Right cardiac atrium (tissue), 5 donors: ENCODE results near the gene KCNQ4. TPM values are rescaled to one million over a fixed set of nuclear protein-coding genes. Genes with fewer than 3 reads are reported as not detected.

Experiments used
- ATAC-seq, 2 donors: fragments of 200-7000 bp; cut with Tn5 transposase; one replicate each; pipeline versions ENCODE4 v1.8.0 to v1.9.1; 2020; ENCODE audit warnings: moderate library complexity in 2 of 2, mild to moderate bottlenecking in 1 of 2
- DNase-seq, 3 donors: peaks; one replicate each; pipeline ENCODE4 v3.0.0-alpha.2; 2020
- H3K27ac ChIP-seq: one replicate; pipeline ENCODE4 v1.5.1; 2013; ENCODE audit warnings: mild to moderate bottlenecking, low read length, control low read depth, moderate library complexity
- H3K27me3 ChIP-seq: one replicate; pipeline ENCODE4 v1.6.1; 2013; ENCODE audit not compliant: control insufficient read depth, insufficient read depth
- H3K4me1 ChIP-seq: one replicate; pipeline ENCODE4 v1.6.1; 2013; ENCODE audit warnings: low read length; ENCODE audit not compliant: control insufficient read depth, insufficient read depth
- H3K4me3 ChIP-seq: one replicate; pipeline ENCODE4 v1.5.1; 2013; ENCODE audit warnings: low read length, control low read depth
- H3K9me3 ChIP-seq: one replicate; pipeline ENCODE4 v1.6.1; 2013; ENCODE audit warnings: low read length; ENCODE audit not compliant: control insufficient read depth
- WGBS: extraction: QIAGEN DNeasy Blood & Tissue Kit; methylation state at CpG from one replicate; pipeline ENCODE4 v1.1.7; 2013; 5-methylcytosine and 5-hydroxymethylcytosine counted together
- intact Hi-C, 4 donors: fragments of 100-400 bp; cut with DNase I; formaldehyde crosslinking; loops; one replicate each; pipeline versions ENCODE4 v1.11.0 to v1.14.0; 2022 to 2023
- microRNA-seq, 2 donors: library from miRNA; unstranded; fragments of <30 nt; microRNA quantifications; one replicate each; pipeline ENCODE4 v1.2.0, GENCODE V29; 2020 to 2021
- polyA plus RNA-seq: library from polyadenylated mRNA; stranded (reverse); fragments of 200-250 nt; gene quantifications from one replicate; pipeline ENCODE4 v1.2.3, GENCODE V29; 2013
- total RNA-seq, 4 donors: library from RNA; stranded (reverse); fragmentation: NEBNext Ultra II Directional; extraction: Animal tissue kit (Norgen Biotek cat#: 25700); gene quantifications; one replicate each; pipeline ENCODE4 v1.2.1, GENCODE V29; 2021
- donor health status: healthy with polysubstance abuse.
- donor health status: DM: no; HTN: yes; CAD: no.
- donor health status: DM: no; HTN: no; CAD: no.
- donor health status: DM: no; HTN: yes; CAD: no; lungs with severe emphysema.
- donor health status: DM: yes; HTN: yes; CAD: no.

KCNQ4 gene
- total and polyA plus RNA-seq, 5 donors = 0.71 to 1.8 (median 0.96) TPM

GRCh38 chr1:40877698-40878097 is 94.1 kb downstream of the KCNQ4 start:
- H3K27me3 ChIP-seq = no peaks in the 10 kb centered on the region
- H3K27ac ChIP-seq = no peak overlapping the region
- H3K4me3 ChIP-seq = no peak overlapping the region
- no peaks in the 10 kb centered on the region for H3K4me1 ChIP-seq
- ATAC-seq = peak; percentile 46 to 63
- peak; percentile 64 to 83 (median 80) for DNase-seq
- intact Hi-C loops = no loop called here
- WGBS = 33% methylated on average over 4 of the region's 4 CpGs
- H3K9me3 ChIP-seq = no peaks in the 10 kb centered on the region

- Histone ChIP-seq H3K4me3 (no peak overlapping the region), H3K27ac (no peak overlapping the region), H3K9me3 (no peaks in the 10 kb centered on the region), H3K27me3 (no peaks in the 10 kb centered on the region), H3K4me1 (no peaks in the 10 kb centered on the region)
- ATAC-seq = no peak
- DNase-seq = no peak
- 98% methylated on average over 2 of the region's 2 CpGs for WGBS
- intact Hi-C loops = no loop called here
These were observed 95.3 kb downstream of the KCNQ4 start for GRCh38 chr1:40878906-40879305.

- Histone ChIP-seq H3K27ac (no peak overlapping the region), H3K9me3 (no peaks in the 10 kb centered on the region), H3K4me1 (no peaks in the 10 kb centered on the region), H3K27me3 (no peaks in the 10 kb centered on the region), H3K4me3 (no peak overlapping the region)
- intact Hi-C loops = no loop called here
- DNase-seq (no peak), ATAC-seq (no peak)
- 81% methylated on average over 11 of the region's 11 CpGs for WGBS
These were observed 96.0 kb downstream of the KCNQ4 start for GRCh38 chr1:40879482-40880175.

GRCh38 chr1:40880813-40881549 is 97.4 kb downstream of the KCNQ4 start:
- intact Hi-C loops = no loop called here
- DNase-seq (peak in 1 of 3 donors; percentile 27), ATAC-seq (peak in 1 of 2 donors; percentile 22)

GRCh38 chr1:40884055-40884795 is 100.6 kb downstream of the KCNQ4 start:
- no peaks in the 10 kb centered on the region for H3K9me3 ChIP-seq
- ATAC-seq (peak; percentile 7 to 12), DNase-seq (peak in 1 of 3 donors; percentile 50)
- intact Hi-C loops = no loop called here
- H3K4me1 ChIP-seq = no peaks in the 10 kb centered on the region
- H3K27me3 ChIP-seq = no peaks in the 10 kb centered on the region
- H3K27ac ChIP-seq = no peak overlapping the region
- peak overlapping the region; percentile 16 for H3K4me3 ChIP-seq
- WGBS = 22% methylated on average over 73 of the region's 73 CpGs

More at GRCh38 chr1:40880813-40881549, 97.4 kb downstream of the KCNQ4 start:
- Histone ChIP-seq H3K9me3 (no peaks in the 10 kb centered on the region), H3K27me3 (no peaks in the 10 kb centered on the region), H3K27ac (no peak overlapping the region), H3K4me1 (no peaks in the 10 kb centered on the region), H3K4me3 (no peak overlapping the region)
- WGBS = 83% methylated on average over 6 of the region's 6 CpGs

GRCh38 chr1:40886318-40887011 is 102.9 kb downstream of the KCNQ4 start:
- 85% methylated on average over 7 of the region's 7 CpGs for WGBS
- ATAC-seq = no peak
- no peak overlapping the region for H3K27ac ChIP-seq
- no peaks in the 10 kb centered on the region for H3K4me1 ChIP-seq
- H3K27me3 ChIP-seq = no peaks in the 10 kb centered on the region
- intact Hi-C loops = no loop called here
- DNase-seq = no peak
- no peak overlapping the region for H3K4me3 ChIP-seq
- H3K9me3 ChIP-seq = no peaks in the 10 kb centered on the region

- Histone ChIP-seq H3K27ac (no peak overlapping the region), H3K27me3 (no peaks in the 10 kb centered on the region), H3K9me3 (no peaks in the 10 kb centered on the region), H3K4me1 (no peaks in the 10 kb centered on the region), H3K4me3 (no peak overlapping the region)
- 88% methylated on average over 1 of the region's 1 CpG for WGBS
- DNase-seq (no peak), ATAC-seq (no peak)
- intact Hi-C loops = no loop called here
These were observed 103.4 kb downstream of the KCNQ4 start for GRCh38 chr1:40887012-40887378.

- DNase-seq = no peak
- intact Hi-C loops = no loop called here
- Histone ChIP-seq H3K27me3 (no peaks in the 10 kb centered on the region), H3K4me1 (no peaks in the 10 kb centered on the region), H3K27ac (no peak overlapping the region), H3K4me3 (no peak overlapping the region), H3K9me3 (no peaks in the 10 kb centered on the region)
- ATAC-seq = no peak
- WGBS = 93% methylated on average over 6 of the region's 6 CpGs
These were observed 104.1 kb downstream of the KCNQ4 start for GRCh38 chr1:40887652-40888051.

Small RNAs within 50 kb of the gene (microRNA-seq; reads per million reads assigned to microRNA genes)
- gene MIR30C1 (162 to 236 reads per million in 2 donors), gene MIR30E (14,416 to 17,416 reads per million in 2 donors)

Other genes with a start within 250 kb of the KCNQ4 start
- gene RIMS3, start 118.1 kb upstream of the KCNQ4 start, total RNA-seq = 1 to 10 TPM; 4.3 to 4.8 (median 4.5) TPM
- gene RIMS3, start 118.1 kb upstream of the KCNQ4 start, polyA plus RNA-seq = 1.5 TPM
- 10 to 100 TPM; 70.6 to 82.6 (median 78.9) TPM for gene NFYC, start 92.1 kb upstream of the KCNQ4 start, total RNA-seq
- 63.6 TPM for gene NFYC, start 92.1 kb upstream of the KCNQ4 start, polyA plus RNA-seq
- gene CITED4, start 78.6 kb downstream of the KCNQ4 start, total RNA-seq = 10 to 100 TPM; 19.9 to 44.5 (median 38.2) TPM
- gene CITED4, start 78.6 kb downstream of the KCNQ4 start, polyA plus RNA-seq = 13.7 TPM
- gene CTPS1, start 195.9 kb downstream of the KCNQ4 start, total RNA-seq = 10 to 100 TPM; 11.5 to 15.6 (median 14.0) TPM
- 7.3 TPM for gene CTPS1, start 195.9 kb downstream of the KCNQ4 start, polyA plus RNA-seq
- gene SLFNL1, start 237.9 kb downstream of the KCNQ4 start, total RNA-seq = under 1 TPM; 0.28 to 0.53 (median 0.30) TPM
- 0.16 TPM for gene SLFNL1, start 237.9 kb downstream of the KCNQ4 start, polyA plus RNA-seq